Measurements from ENCODE around the gene GTF2F2. TPM values are rescaled to one million over a fixed set of nuclear protein-coding genes. Genes with fewer than 3 reads are reported as not detected.

GTF2F2 gene
- total RNA-seq, 2 donors from 2014 or later: 20.7 to 32.1 TPM

DNA sequence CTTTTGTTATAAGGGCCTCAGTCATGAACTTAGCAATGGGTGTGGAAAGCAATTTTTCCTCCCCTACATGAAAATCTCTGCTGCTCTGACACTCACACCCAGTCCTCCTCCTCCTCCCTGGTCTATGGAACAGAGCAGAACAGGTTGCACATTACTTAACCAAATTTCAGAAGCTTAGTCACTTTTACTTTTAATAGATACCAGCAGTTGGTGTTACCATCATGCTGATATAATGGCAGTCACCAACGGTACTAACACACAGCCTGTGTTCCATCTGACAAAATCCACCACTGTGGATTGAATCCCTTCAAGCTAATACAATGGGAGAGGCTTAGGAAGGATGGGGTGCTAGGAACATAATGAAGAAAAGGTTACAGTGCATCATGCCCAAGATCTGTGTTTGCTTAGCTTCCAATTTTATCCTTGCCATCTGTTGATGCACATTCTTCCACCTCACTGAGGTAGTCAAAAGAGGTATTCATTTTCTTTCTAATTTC lies 210.9 kb downstream of the GTF2F2 start:
- H3K4me1 Mint-ChIP-seq (ENCODE audit: low read depth in 2 of 2): peaks cover 59 to 65% of the 10 kb centered on the region in 2 donors
- no peak for DNase-seq (ENCODE audit: low spot score)
- ATAC-seq: no peak
- H3K36me3 Mint-ChIP-seq: peaks cover 24% of the 10 kb centered on the region
- no peak overlapping the region for H3K4me3 Mint-ChIP-seq
- no peaks in the 10 kb centered on the region for H3K27me3 Mint-ChIP-seq
- peak overlapping the region; percentile 31 to 76 for H3K27ac Mint-ChIP-seq
- peaks cover 4% of the 10 kb centered on the region for H3K9me3 Mint-ChIP-seq

DNA sequence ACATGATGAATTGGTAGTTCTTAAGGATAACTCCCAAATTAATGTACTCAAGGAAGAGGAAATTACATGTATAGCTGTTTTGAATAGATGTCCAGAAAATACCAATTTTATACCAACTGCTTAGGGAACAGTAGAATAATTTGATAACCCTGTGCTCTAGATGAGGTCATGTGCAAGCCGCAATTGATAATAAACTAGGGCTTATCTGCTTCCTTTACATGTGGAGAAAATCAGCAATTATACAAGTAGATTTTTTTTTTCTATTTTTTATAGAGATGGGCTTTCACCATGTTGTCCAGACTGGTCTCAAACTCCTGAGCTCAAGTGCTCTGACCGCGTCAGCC lies 211.4 kb downstream of the GTF2F2 start:
- H3K9me3 Mint-ChIP-seq: peaks cover 4% of the 10 kb centered on the region
- peaks cover 64 to 70% of the 10 kb centered on the region in 2 donors for H3K4me1 Mint-ChIP-seq (ENCODE audit: low read depth in 2 of 2)
- peaks cover 29% of the 10 kb centered on the region for H3K36me3 Mint-ChIP-seq
- ATAC-seq (no peak), DNase-seq (ENCODE audit: low spot score) (no peak)
- peak overlapping the region; percentile 31 to 76 for H3K27ac Mint-ChIP-seq
- H3K4me3 Mint-ChIP-seq: no peak overlapping the region
- H3K27me3 Mint-ChIP-seq: no peaks in the 10 kb centered on the region

DNA sequence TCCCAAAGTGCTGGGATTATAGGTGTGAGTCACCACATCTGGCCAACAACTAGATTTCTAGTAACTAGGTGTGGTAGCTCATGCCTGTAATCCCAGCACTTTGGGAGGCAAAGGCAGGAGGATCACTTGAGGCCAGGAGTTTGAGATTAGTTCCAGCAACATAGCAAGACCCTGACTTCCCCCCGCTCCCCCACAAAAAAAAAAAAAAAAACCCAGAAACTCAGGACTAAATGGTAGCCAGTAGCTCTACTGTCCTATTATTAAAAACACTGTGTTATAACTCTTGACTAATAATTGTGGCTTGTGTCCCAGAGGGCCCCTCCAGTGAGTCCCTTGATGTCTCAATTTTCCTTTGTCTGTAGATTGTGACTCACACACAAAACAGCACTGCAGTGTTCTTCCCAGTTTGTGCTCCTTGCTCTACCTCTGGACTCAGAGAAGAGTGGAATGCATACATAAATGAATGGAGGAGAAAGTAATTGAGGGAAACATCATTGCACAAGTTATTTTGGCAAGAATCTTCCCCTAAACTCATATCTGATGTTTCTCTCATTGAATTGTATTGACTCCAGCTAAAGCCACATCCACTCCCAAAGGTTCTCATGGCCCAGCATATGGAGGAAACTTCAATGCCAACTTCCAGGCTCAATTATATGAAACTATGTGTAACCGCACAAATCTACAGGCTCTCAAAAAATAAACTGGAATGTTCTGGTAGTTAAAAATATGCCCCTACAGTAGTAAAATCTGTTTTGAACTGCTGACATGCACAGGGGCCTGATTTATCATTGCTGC lies 211.9 kb downstream of the GTF2F2 start:
- Mint-ChIP-seq H3K27me3 (no peaks in the 10 kb centered on the region), H3K36me3 (peaks cover 35% of the 10 kb centered on the region), H3K9me3 (peaks cover 4% of the 10 kb centered on the region), H3K27ac (peak overlapping the region; percentile 69 to 75), H3K4me3 (no peak overlapping the region), H3K4me1 (ENCODE audit: low read depth in 2 of 2) (peaks cover 69 to 76% of the 10 kb centered on the region in 2 donors)
- no peak for DNase-seq (ENCODE audit: low spot score)
- no peak for ATAC-seq

DNA sequence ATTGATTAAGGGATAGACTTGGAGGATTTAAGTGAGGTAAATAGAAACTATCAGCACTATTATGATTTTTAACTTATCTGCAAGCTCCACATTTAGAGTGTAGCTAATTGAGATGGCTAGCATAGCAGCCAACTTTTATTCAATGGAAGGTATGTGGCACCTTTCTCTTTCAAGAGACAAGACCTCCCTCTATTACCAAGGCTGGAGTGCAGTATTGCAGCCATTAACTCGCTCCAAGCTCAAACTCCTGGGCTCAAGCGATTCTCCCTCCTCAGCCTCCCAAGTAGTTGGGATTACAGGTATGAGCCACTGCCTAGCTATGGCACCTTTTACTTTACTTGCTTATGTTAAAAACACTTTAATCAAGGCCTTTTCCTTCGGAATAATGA lies 212.5 kb downstream of the GTF2F2 start:
- Mint-ChIP-seq H3K36me3 (peaks cover 41% of the 10 kb centered on the region), H3K4me1 (ENCODE audit: low read depth in 2 of 2) (peaks cover 69 to 77% of the 10 kb centered on the region in 2 donors), H3K9me3 (peaks cover 4% of the 10 kb centered on the region), H3K27me3 (no peaks in the 10 kb centered on the region), H3K4me3 (no peak overlapping the region), H3K27ac (peak overlapping the region; percentile 75 to 83)
- ATAC-seq (no peak), DNase-seq (ENCODE audit: low spot score) (no peak)

DNA sequence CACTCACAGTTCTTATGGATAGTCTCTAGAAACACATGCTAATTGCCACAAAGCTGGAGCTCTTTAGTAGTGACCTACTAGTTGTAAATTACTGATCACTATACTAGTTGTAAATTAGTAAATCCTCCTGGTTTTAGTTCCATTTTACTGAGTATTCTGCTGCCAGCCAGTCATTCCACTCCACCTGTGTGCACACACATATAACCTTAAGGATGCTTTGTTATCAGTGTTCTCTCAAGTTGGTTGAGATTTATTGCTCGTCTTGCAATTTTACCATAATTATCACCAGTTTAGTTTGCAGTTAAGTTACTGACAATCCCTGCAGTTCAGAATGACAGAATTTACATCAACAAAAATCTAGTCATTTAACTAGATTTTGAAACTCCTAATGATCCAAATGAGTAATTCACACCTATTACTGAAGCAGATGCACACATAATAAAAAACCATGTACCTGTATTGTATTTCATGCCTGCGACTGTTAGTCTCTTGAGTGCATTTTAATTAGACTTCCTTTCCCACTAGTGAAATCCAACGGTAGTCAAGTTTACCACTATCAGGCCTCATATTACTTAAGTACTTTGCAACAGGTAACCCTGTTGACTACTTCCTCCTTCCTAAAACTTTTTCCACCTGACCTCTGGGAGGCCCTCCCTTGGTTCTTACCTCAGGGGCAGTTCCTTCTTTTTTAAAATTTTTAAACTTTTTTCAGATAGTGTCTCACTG lies 213.1 kb downstream of the GTF2F2 start:
- H3K4me1 Mint-ChIP-seq (ENCODE audit: low read depth in 2 of 2): peaks cover 75 to 79% of the 10 kb centered on the region in 2 donors
- peak overlapping the region; percentile 75 to 83 for H3K27ac Mint-ChIP-seq
- peaks cover 44% of the 10 kb centered on the region for H3K36me3 Mint-ChIP-seq
- no peak for DNase-seq (ENCODE audit: low spot score)
- no peak for ATAC-seq
- peak overlapping the region; percentile 73 for H3K4me3 Mint-ChIP-seq
- H3K27me3 Mint-ChIP-seq: no peaks in the 10 kb centered on the region
- H3K9me3 Mint-ChIP-seq: peaks cover 4% of the 10 kb centered on the region

Other genes with a start within 250 kb of the GTF2F2 start
- 1 to 10 TPM; 5.7 to 6.9 TPM for gene NUFIP1, start 131.0 kb upstream of the GTF2F2 start, total RNA-seq
- 10 to 100 TPM; 24.3 to 32.6 TPM for gene GPALPP1, start 131.0 kb upstream of the GTF2F2 start, total RNA-seq
- not detected for gene KCTD4, start 80.5 kb downstream of the GTF2F2 start, total RNA-seq
- 1,000 to 10,000 TPM; 1,832 to 3,365 TPM for gene TPT1, start 220.7 kb downstream of the GTF2F2 start, total RNA-seq